Sigmoid colon (tissue), 4 donors: Measurements from ENCODE around the gene DIP2C.

Source experiments
- CTCF ChIP-seq, 4 experiments: fragments of 450-650 bp in 3 of 4; fragments of 200-600 bp in 1 of 4; IDR thresholded peaks; one replicate each; pipeline ENCODE4 v1.5.1; 2016 to 2019; ENCODE audit warnings: antibody characterized with exemption in 4 of 4, mild to moderate bottlenecking in 3 of 4, moderate library complexity in 2 of 4
- EP300 ChIP-seq, 4 donors: sonication (generic); formaldehyde crosslinking; IDR thresholded peaks; one replicate each; pipeline ENCODE4 v1.6.1; 2017; ENCODE audit warnings: antibody characterized with exemption in 4 of 4
- POLR2AphosphoS5 ChIP-seq, 4 donors: sonication (generic); formaldehyde crosslinking; IDR thresholded peaks; one replicate each; pipeline ENCODE4 v1.6.1; 2017; ENCODE audit warnings: antibody characterized with exemption in 4 of 4

GRCh38 chr10:311901-312665, 377.4 kb downstream of the DIP2C start:
- TF ChIP-seq CTCF (IDR thresholded peaks at IDR 0.05) (no peak), EP300 (IDR thresholded peaks at IDR 0.05) (no peak), POLR2AphosphoS5 (IDR thresholded peaks at IDR 0.05) (no peak)
